ENCODE data around the gene ZDHHC19. TPM values are rescaled to one million over a fixed set of nuclear protein-coding genes. Genes with fewer than 3 reads are reported as not detected.

ZDHHC19 gene
- total and polyA plus RNA-seq, 8 donors, result 0.38 to 2.7 TPM; not detected in 6

DNA sequence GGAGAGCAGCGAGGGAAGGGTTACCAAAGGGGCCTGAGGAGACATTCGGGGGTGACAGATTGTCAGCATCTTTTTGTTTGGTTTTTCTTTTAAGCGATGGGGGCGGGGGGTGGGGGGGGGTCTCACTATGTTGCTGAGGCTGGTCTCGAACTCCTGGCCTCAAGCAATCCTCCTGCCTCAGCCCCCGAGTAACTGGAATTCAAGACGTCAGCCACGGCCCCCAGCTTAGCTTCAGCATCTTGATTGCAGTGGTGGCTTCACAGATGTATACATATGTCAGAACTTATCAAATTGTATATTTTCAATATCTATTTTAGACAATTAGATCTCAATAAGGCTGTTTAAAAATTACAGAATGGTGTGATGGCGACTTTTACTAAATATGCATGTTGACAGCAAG is 30.9 kb downstream of the ZDHHC19 start:
- H3K27me3 ChIP-seq, result no peaks in the 10 kb centered on the region
- H3K4me1 ChIP-seq, result peaks cover 0 to 8% (median 0%) of the 10 kb centered on the region in 4 donors
- DNase-seq, result no peak
- TF ChIP-seq EP300 (IDR thresholded peaks at IDR 0.05) (no peak), POLR2AphosphoS5 (IDR thresholded peaks at IDR 0.05) (no peak), POLR2A (IDR thresholded peaks at IDR 0.05) (no peak), CTCF (IDR thresholded peaks at IDR 0.05) (no peak)
- 58 to 83% (median 79%) methylated on average over 9 of the region's 9 CpGs for WGBS, 5 donors
- H3K36me3 ChIP-seq, result no peaks in the 10 kb centered on the region
- H3K27ac ChIP-seq, result peak overlapping the region in 4 of 5 donors; percentile 16 to 73 (median 40)
- no peak overlapping the region for H3K4me3 ChIP-seq
- H3K9me3 ChIP-seq, result no peaks in the 10 kb centered on the region
- intact Hi-C loops (cut with DNase I; ENCODE audit: low total_unique reads), result no loop called here

DNA sequence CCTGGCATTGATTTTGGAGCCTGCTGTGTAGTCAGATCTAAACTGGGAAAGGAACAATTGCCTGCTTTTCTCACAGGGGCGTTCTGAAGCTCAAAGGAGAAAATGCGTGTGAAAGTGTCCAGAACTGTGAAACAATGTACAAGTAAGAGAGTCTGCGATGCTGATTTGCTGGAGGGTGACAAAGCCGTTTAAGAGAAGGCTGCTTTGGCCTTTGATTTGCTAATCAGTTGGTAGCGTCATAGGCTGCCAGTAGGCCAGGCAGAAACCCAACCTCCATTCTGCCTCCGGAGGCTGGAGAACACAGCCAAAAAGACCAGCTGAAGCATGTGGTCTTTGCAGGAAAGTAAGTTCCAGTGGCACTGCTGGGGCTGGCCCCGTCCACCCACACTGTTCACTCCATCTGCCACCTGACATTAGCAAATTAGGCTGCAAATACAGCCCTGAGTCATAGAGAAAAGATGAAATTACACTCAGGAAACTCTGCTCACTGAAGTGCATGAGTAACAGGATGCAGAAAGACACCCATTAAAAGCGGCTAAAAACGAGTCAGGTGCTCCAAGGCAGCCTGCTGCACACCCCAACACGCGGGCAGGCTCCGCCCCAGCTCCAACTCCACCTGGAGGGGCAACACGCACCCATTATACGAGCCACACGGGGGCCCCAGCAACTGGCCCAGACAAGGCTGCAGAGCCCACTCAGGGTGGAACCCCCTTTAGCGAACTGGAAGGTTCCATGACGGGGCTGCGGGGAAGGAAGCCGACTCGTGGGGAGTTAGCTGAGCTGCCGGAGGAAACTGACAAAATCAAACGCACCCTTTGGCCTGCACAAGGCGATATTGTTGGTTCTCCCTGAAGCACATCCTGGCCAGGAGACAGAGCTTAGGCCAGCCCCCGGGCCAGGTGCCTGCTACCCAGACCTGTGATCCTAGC is 31.6 kb downstream of the ZDHHC19 start:
- no peak for TF ChIP-seq CTCF (IDR thresholded peaks at IDR 0.05)
- no peak for TF ChIP-seq POLR2AphosphoS5 (IDR thresholded peaks at IDR 0.05)
- TF ChIP-seq EP300 (IDR thresholded peaks at IDR 0.05), result no peak
- no peak for TF ChIP-seq POLR2A (IDR thresholded peaks at IDR 0.05)
- Histone ChIP-seq H3K4me3 (no peak overlapping the region), H3K4me1 (peaks cover 0 to 8% (median 0%) of the 10 kb centered on the region in 4 donors), H3K36me3 (no peaks in the 10 kb centered on the region), H3K27me3 (no peaks in the 10 kb centered on the region), H3K9me3 (no peaks in the 10 kb centered on the region), H3K27ac (peak overlapping the region; percentile 16 to 73 (median 43))
- WGBS, 5 donors, result 30 to 58% (median 54%) methylated on average over 15 to 24 of the region's 24 CpGs
- DNase-seq, result peak in 1 of 2 donors; percentile 72
- intact Hi-C loops (cut with DNase I; ENCODE audit: low total_unique reads), result no loop called here

GRCh38 chr3:196178993-196179379 is 32.2 kb downstream of the ZDHHC19 start:
- no peak overlapping the region for H3K4me3 ChIP-seq

GRCh38 chr3:196177967-196178366 is 33.2 kb downstream of the ZDHHC19 start:
- Histone ChIP-seq H3K27me3 (no peaks in the 10 kb centered on the region), H3K27ac (no peak overlapping the region), H3K4me3 (no peak overlapping the region), H3K4me1 (peaks cover 0 to 8% (median 0%) of the 10 kb centered on the region in 4 donors), H3K36me3 (no peaks in the 10 kb centered on the region), H3K9me3 (no peaks in the 10 kb centered on the region)
- no peak for DNase-seq
- TF ChIP-seq POLR2A (IDR thresholded peaks at IDR 0.05) (no peak), POLR2AphosphoS5 (IDR thresholded peaks at IDR 0.05) (no peak), EP300 (IDR thresholded peaks at IDR 0.05) (no peak), CTCF (IDR thresholded peaks at IDR 0.05) (no peak)
- intact Hi-C loops (cut with DNase I; ENCODE audit: low total_unique reads), result no loop called here
- 27 to 49% (median 32%) methylated on average over 4 of the region's 4 CpGs for WGBS, 5 donors

More at GRCh38 chr3:196178993-196179379, 32.2 kb downstream of the ZDHHC19 start:
- intact Hi-C loops (cut with DNase I; ENCODE audit: low total_unique reads), result no loop called here
- H3K27ac ChIP-seq, result peak overlapping the region in 3 of 5 donors; percentile 16 to 73 (median 36)
- DNase-seq, result no peak
- H3K9me3 ChIP-seq, result no peaks in the 10 kb centered on the region
- H3K27me3 ChIP-seq, result no peaks in the 10 kb centered on the region
- 67 to 82% (median 78%) methylated on average over 6 of the region's 6 CpGs for WGBS, 5 donors
- H3K4me1 ChIP-seq, result peaks cover 0 to 8% (median 0%) of the 10 kb centered on the region in 4 donors
- H3K36me3 ChIP-seq, result no peaks in the 10 kb centered on the region
- TF ChIP-seq POLR2AphosphoS5 (IDR thresholded peaks at IDR 0.05) (no peak), CTCF (IDR thresholded peaks at IDR 0.05) (no peak), EP300 (IDR thresholded peaks at IDR 0.05) (no peak), POLR2A (IDR thresholded peaks at IDR 0.05) (no peak)

Measured in stomach (tissue), 9 donors.